Parathyroid adenoma (tissue), 2 donors: ENCODE measurements around the gene PROKR1.
A peak's percentile ranks its signal among the peaks of the same experiment; 100 is the strongest.

Experiments used
- H2AFZ ChIP-seq: fragments of 300-600 bp; sonication (generic); one replicate; pipeline ENCODE4 v1.7.0; 2017; ENCODE audit warnings: antibody characterized with exemption, mild to moderate bottlenecking
- H3K27ac ChIP-seq: fragments of 300-600 bp; sonication (generic); one replicate; pipeline ENCODE4 v1.7.0; 2017
- H3K27me3 ChIP-seq: fragments of 300-600 bp; sonication (generic); one replicate; pipeline ENCODE4 v1.7.0; 2017; ENCODE audit warnings: low read length; ENCODE audit not compliant: control insufficient read depth, insufficient read depth
- H3K36me3 ChIP-seq: fragments of 300-600 bp; sonication (generic); one replicate; pipeline ENCODE4 v1.7.0; 2017; ENCODE audit warnings: low read length; ENCODE audit not compliant: control insufficient read depth, insufficient read depth
- H3K4me1 ChIP-seq: fragments of 300-600 bp; sonication (generic); one replicate; pipeline ENCODE4 v1.7.0; 2017; ENCODE audit warnings: control low read depth
- H3K4me2 ChIP-seq: fragments of 300-600 bp; sonication (generic); one replicate; pipeline ENCODE4 v1.7.0; 2017; ENCODE audit warnings: low read length
- H3K4me3 ChIP-seq: fragments of 300-600 bp; sonication (generic); one replicate; pipeline ENCODE4 v1.7.0; 2017; ENCODE audit warnings: low read depth, low read length
- H3K79me2 ChIP-seq: fragments of 300-600 bp; sonication (generic); one replicate; pipeline ENCODE4 v1.7.0; 2017; ENCODE audit warnings: control low read depth
- H3K9ac ChIP-seq: fragments of 300-600 bp; sonication (generic); one replicate; pipeline ENCODE4 v1.7.0; 2017; ENCODE audit warnings: mild to moderate bottlenecking
- H3K9me3 ChIP-seq: fragments of 300-600 bp; sonication (generic); one replicate; pipeline ENCODE4 v1.7.0; 2017; ENCODE audit warnings: low read length; ENCODE audit not compliant: control insufficient read depth
- CTCF ChIP-seq: fragments of 300-600 bp; sonication (generic); IDR thresholded peaks from one replicate; pipeline ENCODE4 v1.7.0; 2017; ENCODE audit warnings: antibody characterized with exemption, mild to moderate bottlenecking
- donor health status: primary hyperparathyroidism.

Gene PROKR1

GRCh38 chr2:68637047-68637446 lies 6.3 kb upstream of the PROKR1 start:
- H3K4me3 ChIP-seq, result no peak overlapping the region
- H3K9ac ChIP-seq, result no peak overlapping the region
- H3K79me2 ChIP-seq, result no peaks in the 10 kb centered on the region
- H3K27ac ChIP-seq, result no peak overlapping the region
- H3K9me3 ChIP-seq, result no peaks in the 10 kb centered on the region
- H3K27me3 ChIP-seq, result no peaks in the 10 kb centered on the region
- no peaks in the 10 kb centered on the region for H3K36me3 ChIP-seq
- no peak overlapping the region for H3K4me2 ChIP-seq
- H3K4me1 ChIP-seq, result no peaks in the 10 kb centered on the region
- no peak for TF ChIP-seq CTCF
- H2AFZ ChIP-seq, result no peak overlapping the region

- Histone ChIP-seq H3K79me2 (no peaks in the 10 kb centered on the region), H3K27me3 (peaks cover 7% of the 10 kb centered on the region), H3K4me2 (peak overlapping the region; percentile 73), H3K9ac (no peak overlapping the region), H3K4me3 (peak overlapping the region; percentile 41), H3K9me3 (no peaks in the 10 kb centered on the region), H3K27ac (no peak overlapping the region), H3K4me1 (no peaks in the 10 kb centered on the region), H2AFZ (peak overlapping the region; percentile 89), H3K36me3 (no peaks in the 10 kb centered on the region)
- TF ChIP-seq CTCF, result no peak
Measured at GRCh38 chr2:68643874-68644485, 601 bp downstream of the PROKR1 start.

GRCh38 chr2:68645523-68645922 lies 2.1 kb downstream of the PROKR1 start:
- Histone ChIP-seq H2AFZ (no peak overlapping the region), H3K4me3 (no peak overlapping the region), H3K4me1 (no peaks in the 10 kb centered on the region), H3K36me3 (no peaks in the 10 kb centered on the region), H3K79me2 (no peaks in the 10 kb centered on the region), H3K27me3 (peaks cover 7% of the 10 kb centered on the region), H3K9ac (no peak overlapping the region), H3K27ac (no peak overlapping the region), H3K4me2 (no peak overlapping the region), H3K9me3 (no peaks in the 10 kb centered on the region)
- TF ChIP-seq CTCF, result no peak

GRCh38 chr2:68646303-68646702 lies 2.9 kb downstream of the PROKR1 start:
- H3K4me3 ChIP-seq, result no peak overlapping the region
- no peaks in the 10 kb centered on the region for H3K9me3 ChIP-seq
- no peak overlapping the region for H3K4me2 ChIP-seq
- peaks cover 7% of the 10 kb centered on the region for H3K27me3 ChIP-seq
- H3K36me3 ChIP-seq, result no peaks in the 10 kb centered on the region
- H2AFZ ChIP-seq, result no peak overlapping the region
- H3K79me2 ChIP-seq, result no peaks in the 10 kb centered on the region
- H3K27ac ChIP-seq, result no peak overlapping the region
- no peak overlapping the region for H3K9ac ChIP-seq
- no peaks in the 10 kb centered on the region for H3K4me1 ChIP-seq
- peak; percentile 26 for TF ChIP-seq CTCF

- Histone ChIP-seq H3K79me2 (no peaks in the 10 kb centered on the region), H3K4me2 (no peak overlapping the region), H3K27me3 (peaks cover 2% of the 10 kb centered on the region), H3K36me3 (no peaks in the 10 kb centered on the region), H3K4me3 (no peak overlapping the region), H3K27ac (no peak overlapping the region), H3K9me3 (no peaks in the 10 kb centered on the region), H2AFZ (no peak overlapping the region), H3K9ac (no peak overlapping the region), H3K4me1 (no peaks in the 10 kb centered on the region)
- no peak for TF ChIP-seq CTCF
Measured at GRCh38 chr2:68650645-68651044, 7.3 kb downstream of the PROKR1 start.
